ENCODE results near the gene SLC4A4. TPM values are rescaled to one million over a fixed set of nuclear protein-coding genes. Genes with fewer than 3 reads are reported as not detected.

The SLC4A4 gene
- under 0.01 TPM in 2 replicates for total RNA-seq

DNA sequence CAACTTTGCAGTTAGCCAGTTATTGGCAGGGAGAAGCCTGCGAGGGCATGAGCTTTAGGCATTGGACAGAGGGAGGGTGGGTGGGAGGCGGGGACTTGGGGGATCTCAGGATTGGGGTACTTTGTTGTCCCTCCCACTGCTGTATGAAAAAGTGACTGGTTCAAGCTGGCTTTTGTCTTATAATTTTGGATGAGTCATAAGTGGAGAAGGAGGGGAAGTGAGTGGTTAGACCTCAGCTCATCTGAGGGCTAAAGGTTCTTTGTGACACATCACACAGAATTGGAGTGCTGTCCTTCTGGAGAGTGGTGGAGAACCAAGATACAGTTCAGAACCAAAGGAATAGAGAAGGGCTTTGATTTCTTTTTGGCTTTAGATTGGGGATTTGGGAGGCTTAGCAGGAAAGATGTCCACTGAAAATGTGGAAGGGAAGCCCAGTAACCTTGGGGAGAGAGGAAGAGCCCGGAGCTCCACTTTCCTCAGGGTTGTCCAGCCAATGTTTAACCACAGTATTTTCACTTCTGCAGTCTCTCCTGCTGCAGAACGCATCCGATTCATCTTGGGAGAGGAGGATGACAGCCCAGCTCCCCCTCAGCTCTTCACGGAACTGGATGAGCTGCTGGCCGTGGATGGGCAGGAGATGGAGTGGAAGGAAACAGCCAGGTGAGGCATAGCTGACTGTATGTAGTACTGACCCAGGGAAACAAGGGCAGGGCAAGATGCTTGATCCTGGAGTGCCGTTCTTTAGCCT lies at the start of gene SLC4A4:
Gene SLC4A4, plus strand, starts transcription at position 175 of the 748 bp plus-strand sequence.

